GM12874 (cell line): ENCODE data around the gene NDOR1.

Experiments
- TF ChIP-seq, protein P1 (sequence below): IDR thresholded peaks from 2 replicates; pipeline ENCODE4 v1.5.1; 2011; ENCODE audit warnings: low read depth, mild to moderate bottlenecking, control low read depth, low read length, moderate library complexity; ENCODE audit not compliant: insufficient read depth

NDOR1 gene

DNA sequence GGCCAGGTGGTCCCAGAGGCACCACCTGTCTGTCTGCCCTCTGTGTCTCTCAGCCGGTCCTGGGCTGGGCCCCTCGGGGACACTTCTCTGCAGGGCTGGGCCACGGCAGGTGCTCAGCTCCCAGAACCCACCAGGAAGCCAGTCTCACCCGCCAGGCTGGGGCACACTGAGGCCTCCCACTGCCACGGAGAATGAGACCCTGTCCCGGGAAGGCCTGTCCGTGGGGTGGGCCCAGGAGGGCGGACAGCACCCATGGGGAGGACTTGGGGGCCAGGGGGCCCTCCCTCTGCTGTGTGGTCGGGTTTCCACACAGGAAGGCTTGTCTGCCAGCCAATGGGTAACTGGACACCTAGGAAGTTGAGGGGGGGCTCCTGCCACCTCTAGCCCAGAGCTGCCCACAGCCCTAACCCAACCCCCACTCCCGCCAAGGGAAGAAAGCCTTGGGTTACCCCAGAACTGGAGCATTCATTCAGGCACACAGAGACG lies 31.5 kb downstream of the NDOR1 start:
- TF ChIP-seq, protein P1, sequence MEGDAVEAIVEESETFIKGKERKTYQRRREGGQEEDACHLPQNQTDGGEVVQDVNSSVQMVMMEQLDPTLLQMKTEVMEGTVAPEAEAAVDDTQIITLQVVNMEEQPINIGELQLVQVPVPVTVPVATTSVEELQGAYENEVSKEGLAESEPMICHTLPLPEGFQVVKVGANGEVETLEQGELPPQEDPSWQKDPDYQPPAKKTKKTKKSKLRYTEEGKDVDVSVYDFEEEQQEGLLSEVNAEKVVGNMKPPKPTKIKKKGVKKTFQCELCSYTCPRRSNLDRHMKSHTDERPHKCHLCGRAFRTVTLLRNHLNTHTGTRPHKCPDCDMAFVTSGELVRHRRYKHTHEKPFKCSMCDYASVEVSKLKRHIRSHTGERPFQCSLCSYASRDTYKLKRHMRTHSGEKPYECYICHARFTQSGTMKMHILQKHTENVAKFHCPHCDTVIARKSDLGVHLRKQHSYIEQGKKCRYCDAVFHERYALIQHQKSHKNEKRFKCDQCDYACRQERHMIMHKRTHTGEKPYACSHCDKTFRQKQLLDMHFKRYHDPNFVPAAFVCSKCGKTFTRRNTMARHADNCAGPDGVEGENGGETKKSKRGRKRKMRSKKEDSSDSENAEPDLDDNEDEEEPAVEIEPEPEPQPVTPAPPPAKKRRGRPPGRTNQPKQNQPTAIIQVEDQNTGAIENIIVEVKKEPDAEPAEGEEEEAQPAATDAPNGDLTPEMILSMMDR: no peak

DNA sequence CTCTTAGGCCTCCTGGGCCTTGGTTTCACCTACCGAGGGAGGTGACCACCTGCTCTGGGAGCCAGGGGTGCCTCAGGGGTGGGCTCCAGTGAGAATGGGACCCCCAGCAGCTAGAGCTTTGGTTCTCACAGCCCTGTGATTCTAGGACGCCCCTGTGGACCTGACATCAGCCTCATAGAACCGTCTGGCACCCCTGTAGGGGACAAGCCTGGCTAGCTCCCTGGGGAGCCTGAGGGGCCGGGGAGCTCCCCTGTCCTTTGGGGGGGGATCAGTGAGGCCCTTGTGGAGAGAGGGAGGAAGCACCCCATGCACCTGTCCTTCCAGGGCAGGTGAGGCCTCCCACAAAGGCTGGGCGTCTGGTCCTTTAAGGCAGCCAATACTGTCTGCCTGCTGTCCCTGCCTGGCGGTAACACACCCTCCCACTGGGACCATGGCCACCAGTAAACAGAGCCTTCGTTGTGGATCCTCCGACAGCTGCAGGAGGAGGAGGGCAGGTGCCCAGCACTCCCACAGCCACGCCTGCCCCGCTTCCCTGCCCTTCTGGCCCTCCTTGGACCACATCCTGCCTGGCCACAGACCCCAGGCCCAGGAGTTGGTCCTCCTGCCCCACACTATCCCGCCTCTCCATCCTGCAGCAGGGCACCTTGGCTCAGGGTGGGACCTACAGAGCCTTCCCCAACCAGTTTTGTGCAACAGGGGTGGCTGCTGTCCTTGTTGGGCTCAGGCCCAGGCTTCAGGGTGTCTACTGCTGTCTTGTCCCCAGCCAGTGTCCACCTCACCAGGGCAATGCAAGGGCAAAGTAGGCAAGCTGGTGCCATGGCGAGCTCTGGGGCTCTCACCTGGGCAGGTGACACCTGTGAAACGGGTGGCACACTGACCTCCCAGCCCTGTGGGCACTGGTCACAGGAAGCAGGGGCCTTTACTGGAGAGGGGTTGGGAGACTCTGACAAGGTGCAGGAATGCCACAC lies 32.5 kb downstream of the NDOR1 start:
- TF ChIP-seq, protein P1: no peak

DNA sequence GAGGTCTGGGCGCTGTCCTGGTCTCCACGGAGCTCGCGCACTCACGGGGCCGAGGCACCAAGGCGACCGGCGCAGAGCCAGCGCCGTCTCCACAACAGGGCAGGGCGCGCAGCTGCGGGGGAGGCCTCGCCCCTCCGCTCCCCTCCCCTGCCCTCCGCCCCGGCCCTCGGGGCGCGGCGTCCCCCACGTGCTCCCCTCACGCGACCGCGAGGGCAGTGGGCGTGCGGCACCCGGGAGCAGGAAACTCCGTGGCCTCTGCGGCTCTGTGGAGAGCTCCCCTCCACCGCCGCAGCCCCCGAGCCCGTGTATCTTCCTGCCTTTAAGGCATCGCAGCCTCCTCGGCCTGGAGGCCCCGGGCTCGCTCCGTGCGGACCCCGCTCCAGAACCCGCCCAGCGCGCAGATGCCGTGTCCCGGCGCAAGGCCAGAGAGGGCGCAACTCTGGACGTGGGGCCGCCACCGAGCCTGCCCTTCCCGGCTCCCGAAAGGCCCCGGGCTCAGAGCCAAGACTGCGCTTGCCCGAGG lies 34.9 kb downstream of the NDOR1 start:
- TF ChIP-seq, protein P1: no peak

DNA sequence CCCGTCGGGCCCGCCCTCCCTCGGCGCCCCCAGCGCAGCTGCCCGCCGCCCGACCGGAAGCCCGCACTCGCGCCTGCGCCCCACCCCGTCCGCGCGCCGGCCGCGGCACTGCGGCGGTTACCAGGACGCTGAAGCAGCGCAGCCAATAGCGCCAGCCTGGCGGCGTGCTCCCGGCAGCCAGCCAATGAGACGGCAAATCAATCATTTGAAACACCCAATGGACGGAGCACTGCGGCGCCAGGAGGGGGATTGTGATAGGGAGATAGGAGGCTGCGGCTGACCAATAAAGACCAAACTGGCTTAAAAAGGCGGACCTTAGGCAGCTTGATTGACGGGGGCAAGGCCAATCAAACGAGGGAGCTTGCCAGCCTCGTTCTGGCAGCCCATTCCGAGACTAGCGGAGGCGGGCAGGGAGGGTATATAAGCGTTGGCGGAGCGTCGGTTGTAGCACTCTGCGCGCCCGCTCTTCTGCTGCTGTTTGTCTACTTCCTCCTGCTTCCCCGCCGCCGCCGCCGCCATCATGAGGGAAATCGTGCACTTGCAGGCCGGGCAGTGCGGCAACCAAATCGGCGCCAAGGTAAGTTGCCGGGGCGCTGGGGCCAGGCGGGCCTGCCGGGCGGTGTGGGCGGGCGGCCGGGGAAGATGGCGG lies 35.5 kb downstream of the NDOR1 start, which contains the start of gene TUBB4B:
TSS of gene TUBB4B (plus strand) at position 447 of the 649 bp plus-strand sequence. CDS start at position 521, 74 bp downstream.
- TF ChIP-seq, protein P1: no peak

DNA sequence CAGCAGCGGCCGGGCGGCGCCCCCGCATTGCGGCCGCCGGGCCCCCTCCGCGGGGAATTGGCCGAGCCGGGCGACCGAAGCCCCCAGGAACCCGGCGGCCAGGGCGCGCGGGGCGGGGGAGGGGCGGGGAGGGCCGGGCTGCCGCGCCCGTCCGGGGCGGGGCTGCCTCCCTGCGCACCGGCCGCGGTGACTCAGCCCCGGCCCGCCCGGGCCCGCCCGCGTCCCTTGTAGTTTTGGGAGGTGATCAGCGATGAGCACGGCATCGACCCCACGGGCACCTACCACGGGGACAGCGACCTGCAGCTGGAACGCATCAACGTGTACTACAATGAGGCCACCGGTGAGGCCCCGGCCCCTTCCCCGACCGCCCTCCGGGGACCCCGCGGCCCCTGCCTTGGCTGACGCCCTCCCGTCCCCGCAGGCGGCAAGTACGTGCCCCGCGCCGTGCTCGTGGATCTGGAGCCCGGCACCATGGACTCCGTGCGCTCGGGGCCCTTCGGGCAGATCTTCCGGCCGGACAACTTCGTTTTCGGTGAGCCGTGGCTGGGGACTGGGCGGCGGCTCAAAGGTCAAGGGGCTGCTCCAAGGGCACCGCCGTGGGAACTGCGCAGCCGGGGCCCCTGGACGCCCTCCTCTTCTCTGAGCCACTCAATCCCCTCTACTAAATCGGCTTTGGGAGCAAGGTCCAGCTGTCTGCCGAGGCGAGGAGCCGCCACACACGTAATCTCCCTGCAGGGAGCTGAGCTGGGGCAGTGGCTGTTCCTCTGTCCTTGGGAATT lies 36.2 kb downstream of the NDOR1 start:
- TF ChIP-seq, protein P1: no peak

DNA sequence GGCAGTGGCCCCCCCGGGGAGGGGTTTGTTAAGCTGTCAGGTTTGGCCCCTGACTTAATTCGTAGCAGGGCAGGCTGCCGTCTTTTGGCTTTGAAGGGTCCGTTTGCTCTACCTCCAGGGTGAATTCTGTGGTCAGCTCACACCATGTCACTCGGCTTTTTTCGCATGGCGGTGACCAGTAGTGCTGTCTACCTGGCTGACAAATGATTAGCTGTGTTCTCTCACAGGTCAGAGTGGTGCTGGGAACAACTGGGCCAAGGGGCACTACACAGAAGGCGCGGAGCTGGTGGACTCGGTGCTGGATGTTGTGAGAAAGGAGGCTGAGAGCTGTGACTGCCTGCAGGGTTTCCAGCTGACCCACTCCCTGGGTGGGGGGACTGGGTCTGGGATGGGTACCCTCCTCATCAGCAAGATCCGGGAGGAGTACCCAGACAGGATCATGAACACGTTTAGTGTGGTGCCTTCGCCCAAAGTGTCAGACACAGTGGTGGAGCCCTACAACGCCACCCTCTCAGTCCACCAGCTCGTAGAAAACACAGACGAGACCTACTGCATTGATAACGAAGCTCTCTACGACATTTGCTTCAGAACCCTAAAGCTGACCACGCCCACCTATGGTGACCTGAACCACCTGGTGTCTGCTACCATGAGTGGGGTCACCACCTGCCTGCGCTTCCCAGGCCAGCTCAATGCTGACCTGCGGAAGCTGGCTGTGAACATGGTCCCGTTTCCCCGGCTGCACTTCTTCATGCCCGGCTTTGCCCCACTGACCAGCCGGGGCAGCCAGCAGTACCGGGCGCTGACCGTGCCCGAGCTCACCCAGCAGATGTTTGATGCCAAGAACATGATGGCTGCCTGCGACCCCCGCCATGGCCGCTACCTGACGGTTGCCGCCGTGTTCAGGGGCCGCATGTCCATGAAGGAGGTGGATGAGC lies 37.0 kb downstream of the NDOR1 start:
- TF ChIP-seq, protein P1: no peak
